ENCODE data around the gene OOEP. TPM values are rescaled to one million over a fixed set of nuclear protein-coding genes. Genes with fewer than 3 reads are reported as not detected.

OOEP gene
- total and polyA plus RNA-seq, 8 donors, result 0.18 TPM; not detected in 7

- DNase-seq, result no peak
- intact Hi-C loops (cut with DNase I; ENCODE audit: low total_unique reads), result no loop called here
- no peak for TF ChIP-seq EP300 (IDR thresholded peaks at IDR 0.05)
- no peak for TF ChIP-seq CTCF (IDR thresholded peaks at IDR 0.05)
- TF ChIP-seq POLR2AphosphoS5 (IDR thresholded peaks at IDR 0.05), result no peak
- TF ChIP-seq POLR2A (IDR thresholded peaks at IDR 0.05), result no peak
- 84 to 92% (median 91%) methylated on average over 9 of the region's 9 CpGs for WGBS, 5 donors
- Histone ChIP-seq H3K27me3 (no peaks in the 10 kb centered on the region), H3K36me3 (no peaks in the 10 kb centered on the region), H3K4me1 (no peaks in the 10 kb centered on the region), H3K4me3 (no peak overlapping the region), H3K27ac (no peak overlapping the region), H3K9me3 (no peaks in the 10 kb centered on the region)
Observed at GRCh38 chr6:73364549-73364948, 5.1 kb downstream of the OOEP start.

DNA sequence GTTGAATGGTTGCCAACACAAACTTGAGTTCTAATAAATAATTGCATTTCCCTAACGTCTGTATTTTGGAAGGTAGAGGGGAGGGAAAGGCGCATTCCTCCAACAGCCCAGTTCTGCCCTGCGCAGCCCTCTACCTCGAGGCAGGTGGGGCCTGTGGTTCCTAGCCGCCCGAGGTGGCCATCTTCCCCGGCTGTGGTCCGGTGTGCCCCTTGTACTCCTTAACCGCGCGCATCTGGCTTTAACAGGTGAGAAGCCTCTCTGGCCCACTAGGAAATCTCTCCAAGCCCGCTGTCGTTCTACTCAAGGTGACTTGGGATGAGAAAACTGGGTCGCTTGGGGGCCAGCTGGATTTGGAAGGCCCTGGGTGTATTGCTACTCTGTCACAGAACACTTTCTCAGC is 5.6 kb downstream of the OOEP start:
- intact Hi-C loops (cut with DNase I; ENCODE audit: low total_unique reads), result no loop called here
- Histone ChIP-seq H3K27ac (no peak overlapping the region), H3K36me3 (no peaks in the 10 kb centered on the region), H3K4me1 (no peaks in the 10 kb centered on the region), H3K9me3 (no peaks in the 10 kb centered on the region), H3K4me3 (no peak overlapping the region), H3K27me3 (no peaks in the 10 kb centered on the region)
- TF ChIP-seq POLR2A (IDR thresholded peaks at IDR 0.05) (no peak), CTCF (IDR thresholded peaks at IDR 0.05) (no peak), EP300 (IDR thresholded peaks at IDR 0.05) (no peak), POLR2AphosphoS5 (IDR thresholded peaks at IDR 0.05) (no peak)
- no peak for DNase-seq
- WGBS, 5 donors, result 84 to 93% (median 91%) methylated on average over 14 of the region's 14 CpGs

DNA sequence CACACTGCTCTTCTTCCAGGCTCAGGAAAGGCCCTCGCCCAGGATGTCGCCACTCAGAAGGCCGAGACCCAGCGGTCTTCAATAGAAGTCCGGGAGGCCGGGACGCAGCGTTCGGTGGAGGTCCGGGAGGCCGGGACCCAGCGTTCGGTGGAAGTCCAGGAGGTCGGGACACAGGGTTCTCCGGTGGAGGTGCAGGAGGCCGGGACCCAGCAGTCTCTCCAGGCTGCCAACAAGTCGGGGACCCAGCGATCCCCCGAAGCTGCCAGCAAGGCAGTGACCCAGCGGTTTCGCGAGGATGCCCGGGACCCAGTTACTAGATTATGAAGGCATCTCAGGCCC is 6.2 kb downstream of the OOEP start:
- intact Hi-C loops (cut with DNase I; ENCODE audit: low total_unique reads), result no loop called here
- H3K4me3 ChIP-seq, result no peak overlapping the region
- no peak overlapping the region for H3K27ac ChIP-seq
- 92 to 98% (median 97%) methylated on average over 7 to 23 of the region's 23 CpGs for WGBS, 5 donors
- H3K4me1 ChIP-seq, result no peaks in the 10 kb centered on the region
- TF ChIP-seq POLR2AphosphoS5 (IDR thresholded peaks at IDR 0.05) (no peak), CTCF (IDR thresholded peaks at IDR 0.05) (no peak), EP300 (IDR thresholded peaks at IDR 0.05) (no peak), POLR2A (IDR thresholded peaks at IDR 0.05) (no peak)
- H3K9me3 ChIP-seq, result no peaks in the 10 kb centered on the region
- H3K27me3 ChIP-seq, result no peaks in the 10 kb centered on the region
- DNase-seq, result no peak
- H3K36me3 ChIP-seq, result no peaks in the 10 kb centered on the region

- WGBS, 5 donors, result 93 to 98% (median 94%) methylated on average over 27 to 31 of the region's 31 CpGs
- H3K4me3 ChIP-seq, result no peak overlapping the region
- no peaks in the 10 kb centered on the region for H3K36me3 ChIP-seq
- intact Hi-C loops (cut with DNase I; ENCODE audit: low total_unique reads), result no loop called here
- no peaks in the 10 kb centered on the region for H3K4me1 ChIP-seq
- no peak overlapping the region for H3K27ac ChIP-seq
- H3K9me3 ChIP-seq, result no peaks in the 10 kb centered on the region
- DNase-seq, result no peak
- no peak for TF ChIP-seq POLR2AphosphoS5 (IDR thresholded peaks at IDR 0.05)
- TF ChIP-seq EP300 (IDR thresholded peaks at IDR 0.05), result no peak
- no peak for TF ChIP-seq CTCF (IDR thresholded peaks at IDR 0.05)
- TF ChIP-seq POLR2A (IDR thresholded peaks at IDR 0.05), result no peak
- no peaks in the 10 kb centered on the region for H3K27me3 ChIP-seq
Observed at GRCh38 chr6:73362869-73363536, 6.7 kb downstream of the OOEP start.

All from stomach (tissue), 9 donors.